Posterior vena cava (tissue), 2 donors: ENCODE data around the gene CDH15. TPM values are rescaled to one million over a fixed set of nuclear protein-coding genes. Genes with fewer than 3 reads are reported as not detected.
"Not testable (repeated sequence)": the region's sequence is repeated elsewhere in the genome, so short reads cannot be mapped to it uniquely, and the experiment has no call there.

Experiments used
- DNase-seq: peaks from one replicate; pipeline ENCODE4 v3.0.0-alpha.2; 2020; ENCODE audit warnings: low spot score
- intact Hi-C, 2 donors: fragments of 100-400 bp; cut with DNase I; formaldehyde crosslinking; loops; one replicate each; pipeline versions ENCODE4 v1.14.1 to v1.14.2; 2022 to 2023
- total RNA-seq, 2 donors: library from RNA; stranded (reverse); fragmentation: NEBNext Ultra II Directional; extraction: Animal tissue kit (Norgen Biotek cat#: 25700); gene quantifications; one replicate each; pipeline ENCODE4 v1.2.1, GENCODE V29; 2021
- donor health status: DM: yes; HTN: yes; CAD: no.
- donor health status: DM: yes; HTN: yes; CAD: no.

Gene CDH15
- total RNA-seq, 2 donors from 2014 or later = 0.46 TPM; not detected in 1

- intact Hi-C loops = loop anchor here in 1 of 2 donors (10.0 kb wide), 2 partner anchors 231 to 431 kb away; no protein-coding TSS in a partner anchor
- DNase-seq = not testable (repeated sequence)
These were observed 5.9 kb upstream of the CDH15 start for GRCh38 chr16:89165681-89165979.

- intact Hi-C loops = loop anchor here in 1 of 2 donors (10.0 kb wide), 2 partner anchors 232 to 432 kb away; no protein-coding TSS in a partner anchor
- no peak for DNase-seq
These were observed 4.7 kb upstream of the CDH15 start for GRCh38 chr16:89166696-89167424.

- intact Hi-C loops = loop anchor here in 1 of 2 donors (10.0 kb wide), 2 partner anchors 233 to 433 kb away; no protein-coding TSS in a partner anchor
- peak; percentile 96 for DNase-seq
These were observed 4.1 kb upstream of the CDH15 start for GRCh38 chr16:89167425-89167941.

- DNase-seq = no peak
- intact Hi-C loops = loop anchor here (1.0 to 10.0 kb wide), 3 partner anchors 47 to 434 kb away; no protein-coding TSS in a partner anchor
These were observed 3.0 kb upstream of the CDH15 start for GRCh38 chr16:89168381-89169189.

GRCh38 chr16:89169778-89170177 lies 1.8 kb upstream of the CDH15 start:
- intact Hi-C loops = loop anchor here in 1 of 2 donors (10.0 kb wide), 2 partner anchors 235 to 435 kb away; no protein-coding TSS in a partner anchor

GRCh38 chr16:89170346-89171215 lies 967 bp upstream of the CDH15 start:
- DNase-seq = no peak
- intact Hi-C loops = no loop called here

More at GRCh38 chr16:89169778-89170177, 1.8 kb upstream of the CDH15 start:
- DNase-seq = no peak

GRCh38 chr16:89172171-89172527 lies 601 bp downstream of the CDH15 start:
- intact Hi-C loops = no loop called here
- DNase-seq = peak; percentile 81

- intact Hi-C loops = no loop called here
- no peak for DNase-seq
These were observed 1.1 kb downstream of the CDH15 start for GRCh38 chr16:89172528-89173173.

- intact Hi-C loops = no loop called here
- DNase-seq = no peak
These were observed 1.8 kb downstream of the CDH15 start for GRCh38 chr16:89173174-89173921.

GRCh38 chr16:89174055-89174827 lies 2.7 kb downstream of the CDH15 start:
- DNase-seq = no peak
- intact Hi-C loops = no loop called here

- intact Hi-C loops = no loop called here
- no peak for DNase-seq
These were observed 3.3 kb downstream of the CDH15 start for GRCh38 chr16:89174877-89175276.

GRCh38 chr16:89175280-89176146 lies 4.0 kb downstream of the CDH15 start:
- intact Hi-C loops = no loop called here

GRCh38 chr16:89176147-89176690 lies 4.7 kb downstream of the CDH15 start:
- intact Hi-C loops = no loop called here
- DNase-seq = no peak

More at GRCh38 chr16:89175280-89176146, 4.0 kb downstream of the CDH15 start:
- no peak for DNase-seq

GRCh38 chr16:89176717-89177116 lies 5.2 kb downstream of the CDH15 start:
- intact Hi-C loops = no loop called here
- DNase-seq = no peak

- intact Hi-C loops = no loop called here
- no peak for DNase-seq
These were observed 6.0 kb downstream of the CDH15 start for GRCh38 chr16:89177501-89177900.
